Peyer's patch (tissue), 4 donors: Measurements from ENCODE around the gene SPDYE4.

ENCODE experiments used
- CTCF ChIP-seq, 6 experiments: fragments of 450-650 bp in 4 of 6; fragments of 200-600 bp in 2 of 6; sonication (generic) in 1 of 6; IDR thresholded peaks; one replicate each; pipeline ENCODE4 v1.5.1; 2017 to 2019; ENCODE audit warnings: antibody characterized with exemption in 6 of 6, mild to moderate bottlenecking in 3 of 6, moderate library complexity in 1 of 6
- POLR2A ChIP-seq, 2 donors: fragments of 450-650 bp; IDR thresholded peaks; one replicate each; pipeline ENCODE4 v1.5.1; 2017; ENCODE audit warnings: antibody characterized with exemption in 2 of 2, mild to moderate bottlenecking in 2 of 2, moderate library complexity in 2 of 2

DNA sequence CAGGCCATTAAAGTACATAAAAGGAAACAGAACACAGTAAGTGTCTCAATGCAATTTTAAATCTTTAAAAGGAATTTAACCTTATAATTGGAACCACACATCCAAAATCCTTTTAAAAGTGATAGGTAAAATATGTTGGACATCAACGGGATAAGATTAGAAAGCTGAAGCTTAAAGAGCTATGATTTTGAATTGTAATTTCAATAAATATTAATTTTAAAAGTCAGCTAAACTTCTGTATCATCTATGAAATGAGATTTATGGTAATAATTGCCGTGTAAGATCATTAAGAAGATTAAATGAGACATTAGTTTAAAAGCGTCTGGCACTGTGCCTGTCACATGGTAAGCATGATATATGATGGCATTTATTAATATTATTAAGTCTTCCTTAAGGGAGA lies 45.0 kb downstream of the SPDYE4 start:
- TF ChIP-seq CTCF (IDR thresholded peaks at IDR 0.05): no peak
- TF ChIP-seq POLR2A (IDR thresholded peaks at IDR 0.05): no peak
